ENCODE results near the gene VASN. TPM values are rescaled to one million over a fixed set of nuclear protein-coding genes. Genes with fewer than 3 reads are reported as not detected.
A peak's percentile ranks its signal among the peaks of the same experiment; 100 is the strongest.

VASN gene
- total RNA-seq, 2 donors from 2014 or later: 14.3 to 22.1 TPM

GRCh38 chr16:4338125-4338582, 33.5 kb upstream of the VASN start:
- intact Hi-C loops (cut with DNase I): no loop called here
- peaks cover 0 to 3% of the 10 kb centered on the region in 2 donors for H3K36me3 ChIP-seq (replicated peaks in 1 of 2; ENCODE audit: insufficient read depth in 1 of 2, low read depth in 2 of 2)
- TF ChIP-seq POLR2A (IDR thresholded peaks at IDR 0.05) (no peak), CTCF (IDR thresholded peaks at IDR 0.05) (no peak)

GRCh38 chr16:4338712-4339299, 32.8 kb upstream of the VASN start:
- Histone ChIP-seq H3K4me1 (no peaks in the 10 kb centered on the region), H3K9me3 (no peaks in the 10 kb centered on the region), H3K27me3 (no peaks in the 10 kb centered on the region), H3K36me3 (replicated peaks in 1 of 2; ENCODE audit: insufficient read depth in 1 of 2, low read depth in 2 of 2) (peaks cover 0 to 3% of the 10 kb centered on the region in 2 donors), H3K27ac (no peak overlapping the region), H3K4me3 (no peak overlapping the region)
- WGBS, 2 donors: 92% methylated on average over 9 of the region's 10 CpGs; no CpG with 5 or more reads in 1 of the 2 donors
- intact Hi-C loops (cut with DNase I): no loop called here
- no peak for TF ChIP-seq POLR2A (IDR thresholded peaks at IDR 0.05)
- DNase-seq (no peak), ATAC-seq (no peak)

More at GRCh38 chr16:4338125-4338582, 33.5 kb upstream of the VASN start:
- no peaks in the 10 kb centered on the region for H3K9me3 ChIP-seq
- WGBS, 2 donors: 87 to 90% methylated on average over 3 to 10 of the region's 12 CpGs
- H3K27ac ChIP-seq: no peak overlapping the region
- no peak overlapping the region for H3K4me3 ChIP-seq
- ATAC-seq: no peak
- DNase-seq: no peak
- no peaks in the 10 kb centered on the region for H3K4me1 ChIP-seq
- no peaks in the 10 kb centered on the region for H3K27me3 ChIP-seq

- no peaks in the 10 kb centered on the region for H3K4me1 ChIP-seq
- H3K4me3 ChIP-seq: no peak overlapping the region
- ATAC-seq (no peak), DNase-seq (no peak)
- intact Hi-C loops (cut with DNase I): no loop called here
- H3K36me3 ChIP-seq (replicated peaks in 1 of 2; ENCODE audit: insufficient read depth in 1 of 2, low read depth in 2 of 2): peaks cover 0 to 3% of the 10 kb centered on the region in 2 donors
- no peaks in the 10 kb centered on the region for H3K9me3 ChIP-seq
- 77 to 85% methylated on average over 6 to 10 of the region's 10 CpGs for WGBS, 2 donors
- H3K27ac ChIP-seq: no peak overlapping the region
- H3K27me3 ChIP-seq: no peaks in the 10 kb centered on the region
- TF ChIP-seq CTCF (IDR thresholded peaks at IDR 0.05) (no peak), POLR2A (IDR thresholded peaks at IDR 0.05) (no peak)
Measured at GRCh38 chr16:4339455-4339854, 32.2 kb upstream of the VASN start.

GRCh38 chr16:4339909-4340308, 31.7 kb upstream of the VASN start:
- intact Hi-C loops (cut with DNase I): no loop called here
- H3K27ac ChIP-seq: no peak overlapping the region
- peaks cover 3% of the 10 kb centered on the region for H3K4me1 ChIP-seq
- no peak overlapping the region for H3K4me3 ChIP-seq
- no peaks in the 10 kb centered on the region for H3K9me3 ChIP-seq
- WGBS, 2 donors: 67 to 87% methylated on average over 6 to 14 of the region's 14 CpGs
- TF ChIP-seq POLR2A (IDR thresholded peaks at IDR 0.05) (no peak), CTCF (IDR thresholded peaks at IDR 0.05) (no peak)
- H3K36me3 ChIP-seq (replicated peaks in 1 of 2; ENCODE audit: insufficient read depth in 1 of 2, low read depth in 2 of 2): peaks cover 0 to 3% of the 10 kb centered on the region in 2 donors
- no peak for ATAC-seq
- DNase-seq: peak in 1 of 4 donors; percentile 48
- H3K27me3 ChIP-seq: no peaks in the 10 kb centered on the region

DNA sequence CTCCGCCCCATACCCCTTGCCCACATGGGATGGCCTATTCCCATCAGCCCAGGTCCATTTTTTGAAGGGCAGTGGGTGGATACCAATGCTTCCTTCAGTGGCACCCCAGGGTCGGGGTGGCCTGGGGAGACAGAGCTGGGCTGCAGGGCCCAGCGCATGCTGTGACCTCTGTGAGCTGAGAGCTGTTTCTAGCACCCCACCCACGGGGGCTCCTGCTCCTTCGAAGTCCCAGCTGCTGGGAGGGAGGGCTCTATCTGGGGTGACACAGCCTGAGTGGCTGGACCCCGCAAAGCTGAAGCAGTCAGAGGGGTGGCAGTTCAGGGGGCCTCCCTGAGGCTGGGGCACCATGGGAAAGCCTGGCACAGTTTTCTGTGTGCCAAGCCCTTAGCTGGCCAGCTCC, 31.2 kb upstream of the VASN start:
- ATAC-seq: no peak
- peaks cover 0 to 3% of the 10 kb centered on the region in 2 donors for H3K36me3 ChIP-seq (replicated peaks in 1 of 2; ENCODE audit: insufficient read depth in 1 of 2, low read depth in 2 of 2)
- WGBS, 2 donors: 88 to 100% methylated on average over 2 to 6 of the region's 6 CpGs
- intact Hi-C loops (cut with DNase I): no loop called here
- no peak for TF ChIP-seq POLR2A (IDR thresholded peaks at IDR 0.05)
- TF ChIP-seq CTCF (IDR thresholded peaks at IDR 0.05): no peak
- no peaks in the 10 kb centered on the region for H3K27me3 ChIP-seq
- peaks cover 9% of the 10 kb centered on the region for H3K4me1 ChIP-seq
- H3K9me3 ChIP-seq: no peaks in the 10 kb centered on the region
- no peak overlapping the region for H3K4me3 ChIP-seq
- DNase-seq: no peak
- no peak overlapping the region for H3K27ac ChIP-seq

Measured in body of pancreas (tissue), 4 donors.